ENCODE measurements around the gene PCGF2.
A peak's percentile ranks its signal among the peaks of the same experiment; 100 is the strongest.

The PCGF2 gene

GRCh38 chr17:38732376-38733281 lies 15.5 kb downstream of the PCGF2 start:
- DNase-seq (ENCODE audit: low spot score) = no peak
- TF ChIP-seq CTCF (IDR thresholded peaks at IDR 0.05; ENCODE audit: extremely low read depth, insufficient read depth, missing control alignments) = no peak
- in situ Hi-C loops (cut with MboI; ENCODE audit: low pct_unique_long_range_greater_than_20kb, low sequenced_read_pairs, unreplicated experiment) = no loop called here

DNA sequence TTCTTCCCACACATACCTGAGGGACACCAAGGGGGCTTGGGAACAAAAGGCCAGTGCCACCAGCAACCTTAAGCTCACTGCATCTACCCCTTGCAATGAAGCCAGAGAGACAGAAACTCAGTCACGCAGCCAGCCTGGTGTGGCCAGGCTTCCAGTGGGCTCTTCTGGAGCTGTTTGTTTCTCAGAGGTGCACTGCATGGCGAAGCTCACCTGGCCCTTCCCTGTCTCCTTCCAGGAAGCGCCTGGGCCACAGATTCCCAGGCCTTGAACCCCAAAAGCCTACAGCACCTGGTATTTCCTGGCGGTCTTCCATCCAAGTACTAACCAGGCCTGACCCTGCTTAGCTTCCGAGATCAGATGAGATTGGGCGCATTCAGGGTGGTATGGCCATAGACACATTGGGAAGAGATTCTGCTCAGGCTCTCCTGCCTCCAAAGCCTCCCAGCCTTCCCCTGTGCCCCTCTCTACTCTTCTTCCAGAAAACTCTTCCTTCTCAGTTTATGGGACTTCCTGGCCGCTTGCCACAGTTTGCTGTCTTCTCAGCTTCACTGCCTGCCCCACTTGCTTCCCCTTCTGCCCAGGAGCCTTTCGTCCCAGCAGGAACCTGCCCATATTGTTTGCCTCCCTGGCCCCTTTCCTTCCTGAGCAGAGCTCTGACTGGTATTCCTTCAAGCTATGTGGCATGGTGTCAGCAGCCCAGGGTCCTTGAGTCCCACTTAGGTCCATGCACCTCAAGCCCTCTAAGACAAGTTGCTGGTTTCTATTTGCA lies 16.4 kb downstream of the PCGF2 start:
- DNase-seq (ENCODE audit: low spot score) = no peak
- in situ Hi-C loops (cut with MboI; ENCODE audit: low pct_unique_long_range_greater_than_20kb, low sequenced_read_pairs, unreplicated experiment) = no loop called here
- no peak for TF ChIP-seq CTCF (IDR thresholded peaks at IDR 0.05; ENCODE audit: extremely low read depth, insufficient read depth, missing control alignments)

- TF ChIP-seq CTCF (IDR thresholded peaks at IDR 0.05; ENCODE audit: extremely low read depth, insufficient read depth, missing control alignments) = no peak
- DNase-seq (ENCODE audit: low spot score) = no peak
- in situ Hi-C loops (cut with MboI; ENCODE audit: low pct_unique_long_range_greater_than_20kb, low sequenced_read_pairs, unreplicated experiment) = no loop called here
Measured at GRCh38 chr17:38730526-38731379, 17.4 kb downstream of the PCGF2 start.

DNA sequence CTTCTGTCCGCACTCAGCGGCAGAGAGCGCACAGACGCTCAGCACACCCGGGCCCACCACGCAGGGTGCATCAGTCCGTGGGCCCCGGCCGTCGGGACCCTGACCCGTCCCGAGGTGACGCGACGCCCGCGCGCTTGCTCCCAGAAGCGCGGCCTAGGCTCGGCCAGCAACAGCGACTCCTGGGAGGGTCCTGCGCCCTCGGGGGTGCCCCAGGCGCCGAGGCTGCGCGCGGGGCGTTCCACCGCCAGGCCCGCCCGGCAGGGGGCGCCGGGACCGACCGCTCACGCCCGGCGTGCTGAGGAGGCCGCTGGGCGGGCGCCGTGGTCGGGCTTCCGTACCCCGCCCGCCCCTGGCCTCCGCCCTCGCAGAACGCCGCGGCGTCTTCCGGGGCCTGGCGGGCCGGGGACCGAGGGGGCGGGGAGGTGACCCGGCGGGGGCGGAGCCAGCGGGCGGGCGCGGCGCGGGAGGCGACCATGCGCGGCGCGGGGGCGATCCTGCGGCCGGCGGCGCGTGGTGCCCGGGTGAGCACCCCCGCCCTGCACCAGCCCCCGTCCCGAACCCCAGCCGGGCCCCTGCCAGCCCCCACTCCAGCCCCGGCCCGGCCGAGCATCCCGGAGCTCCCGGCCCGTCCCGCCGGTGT lies 18.1 kb downstream of the PCGF2 start, which contains the start of gene CISD3:
Gene CISD3, plus strand, starts transcription at position 456 of the 640 bp plus-strand sequence. Its CDS starts 18 bp downstream, at position 474.
- in situ Hi-C loops (cut with MboI; ENCODE audit: low pct_unique_long_range_greater_than_20kb, low sequenced_read_pairs, unreplicated experiment) = no loop called here
- peak; percentile 97 for DNase-seq (ENCODE audit: low spot score)
- peak; percentile 95 for TF ChIP-seq CTCF (IDR thresholded peaks at IDR 0.05; ENCODE audit: extremely low read depth, insufficient read depth, missing control alignments)

DNA sequence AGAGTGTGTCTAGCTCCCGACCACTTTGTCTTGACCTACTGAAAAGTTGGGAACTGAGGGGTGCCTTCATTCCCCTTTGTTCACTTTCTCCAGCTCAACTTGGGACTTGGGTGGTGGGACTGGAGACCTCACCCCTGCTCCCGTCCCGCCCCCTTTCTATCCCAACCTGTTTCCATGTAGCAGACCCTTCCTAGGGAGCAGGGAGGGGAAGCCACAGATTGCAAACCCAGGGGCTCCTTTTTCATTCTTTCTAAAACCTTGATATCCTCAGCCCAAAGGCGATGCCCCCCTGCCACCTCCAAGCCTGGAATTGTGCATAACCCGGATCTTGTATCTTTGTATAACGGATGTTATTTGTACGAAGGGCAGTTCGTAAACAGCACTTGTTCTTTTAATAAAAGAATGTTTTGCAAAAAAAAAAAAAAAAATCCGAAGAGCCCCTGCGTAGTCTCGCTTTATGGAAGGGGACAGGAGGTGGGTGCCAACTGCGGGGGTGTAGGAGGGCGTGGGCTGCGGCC lies 18.7 kb downstream of the PCGF2 start:
- in situ Hi-C loops (cut with MboI; ENCODE audit: low pct_unique_long_range_greater_than_20kb, low sequenced_read_pairs, unreplicated experiment) = no loop called here
- no peak for DNase-seq (ENCODE audit: low spot score)
- TF ChIP-seq CTCF (IDR thresholded peaks at IDR 0.05; ENCODE audit: extremely low read depth, insufficient read depth, missing control alignments) = no peak
